Ureter (tissue), 1 donor: ENCODE results near the gene GLYATL1B. TPM values are rescaled to one million over a fixed set of nuclear protein-coding genes. Genes with fewer than 3 reads are reported as not detected.
"Not testable (repeated sequence)": the region's sequence is repeated elsewhere in the genome, so short reads cannot be mapped to it uniquely, and the experiment has no call there.

Source experiments
- DNase-seq: peaks from one replicate; pipeline ENCODE4 v3.0.0-alpha.2; 2020; ENCODE audit warnings: low spot score
- total RNA-seq: library from RNA; stranded (reverse); gene quantifications from one replicate; pipeline ENCODE4 v1.2.4, GENCODE V29; 2023
- donor health status: DM: yes; HTN: yes; CAD: no.

Gene GLYATL1B
- total RNA-seq, 1 donor from 2014 or later = not detected

- not testable (repeated sequence) for DNase-seq
These were observed 10.0 kb downstream of the GLYATL1B start for GRCh38 chr11:59095972-59096575.

GRCh38 chr11:59097113-59097708, 11.1 kb downstream of the GLYATL1B start:
- peak; percentile 58 for DNase-seq

- not testable (repeated sequence) for DNase-seq
These were observed 11.8 kb downstream of the GLYATL1B start for GRCh38 chr11:59097938-59098337.

GRCh38 chr11:59102259-59102765, 16.2 kb downstream of the GLYATL1B start:
- DNase-seq = peak; percentile 60

GRCh38 chr11:59106363-59107336, 20.5 kb downstream of the GLYATL1B start, which contains the start of gene FAM111B:
Gene FAM111B (plus strand): TSS chr11:59107237. CDS start chr11:59109626, 2,389 bp downstream.
- DNase-seq = peak; percentile 83

GRCh38 chr11:59107721-59108120, 21.6 kb downstream of the GLYATL1B start:
- not testable (repeated sequence) for DNase-seq

- DNase-seq = no peak
These were observed 26.4 kb downstream of the GLYATL1B start for GRCh38 chr11:59112494-59112893.

- DNase-seq = no peak
These were observed 28.2 kb downstream of the GLYATL1B start for GRCh38 chr11:59114344-59114743.

GRCh38 chr11:59115553-59115952, 29.4 kb downstream of the GLYATL1B start:
- DNase-seq = no peak

- DNase-seq = no peak
These were observed 31.7 kb downstream of the GLYATL1B start for GRCh38 chr11:59117774-59118173.

GRCh38 chr11:59119826-59120225, 33.7 kb downstream of the GLYATL1B start:
- DNase-seq = no peak

GRCh38 chr11:59135648-59136461, 49.7 kb downstream of the GLYATL1B start:
- DNase-seq = peak; percentile 79

- not testable (repeated sequence) for DNase-seq
These were observed 50.4 kb downstream of the GLYATL1B start for GRCh38 chr11:59136551-59136950.

GRCh38 chr11:59137190-59137589, 51.1 kb downstream of the GLYATL1B start:
- no peak for DNase-seq

- DNase-seq = no peak
These were observed 52.5 kb downstream of the GLYATL1B start for GRCh38 chr11:59138643-59139042.

GRCh38 chr11:59141191-59141590, 55.1 kb downstream of the GLYATL1B start:
- no peak for DNase-seq

GRCh38 chr11:59141673-59142460, 55.8 kb downstream of the GLYATL1B start:
- no peak for DNase-seq

GRCh38 chr11:59142530-59143507, 56.7 kb downstream of the GLYATL1B start, which contains the start of gene FAM111A:
Gene FAM111A (plus strand): TSS chr11:59142856. CDS start chr11:59148873, 6,017 bp downstream.
- DNase-seq = peak; percentile 92

- DNase-seq = no peak
These were observed 58.0 kb downstream of the GLYATL1B start for GRCh38 chr11:59144096-59144495.
